Measurements from ENCODE around the gene GOLGA7B.

DNA sequence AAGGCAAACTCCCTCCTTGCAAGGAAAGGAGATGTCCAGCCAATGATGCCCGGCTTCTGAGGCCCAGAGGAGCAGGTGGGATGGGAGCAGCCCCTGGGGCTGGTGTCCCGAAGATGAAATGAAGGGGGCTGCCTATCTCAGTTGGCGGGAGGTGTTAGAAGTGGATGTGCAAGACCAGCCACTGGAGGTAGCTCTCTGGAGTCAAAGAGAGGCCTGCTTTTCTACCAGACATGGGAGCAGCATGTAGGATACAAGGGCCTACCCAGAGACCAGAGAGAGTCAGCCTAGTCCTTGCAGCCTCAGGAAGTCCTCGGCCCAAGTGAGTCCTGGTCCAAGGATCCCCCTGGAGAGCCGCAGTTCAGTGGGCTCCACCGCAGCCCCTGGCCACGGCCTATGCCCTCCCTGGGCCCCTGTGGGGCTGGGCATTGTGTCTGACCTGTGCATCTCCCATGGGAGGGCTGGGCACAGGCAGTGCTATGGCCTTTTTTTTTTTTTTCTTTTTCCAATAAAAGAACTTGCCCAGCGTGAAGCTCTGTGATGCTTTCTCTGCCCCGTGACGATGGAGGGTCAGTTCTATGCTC is 17.7 kb downstream of the GOLGA7B start:
- TF ChIP-seq, protein P1, sequence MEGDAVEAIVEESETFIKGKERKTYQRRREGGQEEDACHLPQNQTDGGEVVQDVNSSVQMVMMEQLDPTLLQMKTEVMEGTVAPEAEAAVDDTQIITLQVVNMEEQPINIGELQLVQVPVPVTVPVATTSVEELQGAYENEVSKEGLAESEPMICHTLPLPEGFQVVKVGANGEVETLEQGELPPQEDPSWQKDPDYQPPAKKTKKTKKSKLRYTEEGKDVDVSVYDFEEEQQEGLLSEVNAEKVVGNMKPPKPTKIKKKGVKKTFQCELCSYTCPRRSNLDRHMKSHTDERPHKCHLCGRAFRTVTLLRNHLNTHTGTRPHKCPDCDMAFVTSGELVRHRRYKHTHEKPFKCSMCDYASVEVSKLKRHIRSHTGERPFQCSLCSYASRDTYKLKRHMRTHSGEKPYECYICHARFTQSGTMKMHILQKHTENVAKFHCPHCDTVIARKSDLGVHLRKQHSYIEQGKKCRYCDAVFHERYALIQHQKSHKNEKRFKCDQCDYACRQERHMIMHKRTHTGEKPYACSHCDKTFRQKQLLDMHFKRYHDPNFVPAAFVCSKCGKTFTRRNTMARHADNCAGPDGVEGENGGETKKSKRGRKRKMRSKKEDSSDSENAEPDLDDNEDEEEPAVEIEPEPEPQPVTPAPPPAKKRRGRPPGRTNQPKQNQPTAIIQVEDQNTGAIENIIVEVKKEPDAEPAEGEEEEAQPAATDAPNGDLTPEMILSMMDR (IDR thresholded peaks at IDR 0.05), result no peak
- TF ChIP-seq POLR2A (IDR thresholded peaks at IDR 0.05), result no peak
